Activated CD8-positive, alpha-beta memory T cell treated with anti-CD3 and anti-CD28 coated beads, Interleukin-2, amount 50 U/mL, for 24 hours (primary cell): ENCODE results near the gene NTHL1.
A peak's percentile ranks its signal among the peaks of the same experiment; 100 is the strongest.

Experiments used
- DNase-seq: peaks from one replicate; pipeline ENCODE4 v3.0.0-alpha.2; 2020; ENCODE audit errors: extremely low read depth

NTHL1 gene

DNA sequence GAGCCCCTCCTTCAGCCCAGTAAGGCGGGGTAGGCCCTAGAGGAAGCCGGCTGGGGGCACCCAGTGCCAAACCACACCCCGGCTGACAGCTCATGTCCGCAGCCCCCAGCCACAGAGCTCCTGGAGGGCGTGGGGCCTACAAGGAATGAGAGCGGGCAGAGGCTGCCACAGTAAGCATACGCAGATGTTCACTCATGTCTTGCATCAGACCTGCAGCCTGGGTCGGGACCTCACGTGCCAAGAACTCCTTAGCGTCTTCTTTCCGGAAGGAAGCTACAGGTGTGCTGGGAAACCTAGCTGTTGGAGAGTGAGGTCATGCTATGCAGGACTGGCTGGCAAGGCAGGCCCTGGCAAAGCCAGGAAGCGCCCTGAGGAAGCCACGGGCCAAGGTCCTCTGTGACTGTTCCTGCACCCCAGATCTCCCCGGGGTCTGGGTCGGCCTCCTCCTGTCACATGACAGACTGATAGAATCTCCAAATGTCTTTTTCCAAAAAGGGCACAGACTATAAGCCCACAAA, 39.6 kb downstream of the NTHL1 start:
- no peak for DNase-seq

DNA sequence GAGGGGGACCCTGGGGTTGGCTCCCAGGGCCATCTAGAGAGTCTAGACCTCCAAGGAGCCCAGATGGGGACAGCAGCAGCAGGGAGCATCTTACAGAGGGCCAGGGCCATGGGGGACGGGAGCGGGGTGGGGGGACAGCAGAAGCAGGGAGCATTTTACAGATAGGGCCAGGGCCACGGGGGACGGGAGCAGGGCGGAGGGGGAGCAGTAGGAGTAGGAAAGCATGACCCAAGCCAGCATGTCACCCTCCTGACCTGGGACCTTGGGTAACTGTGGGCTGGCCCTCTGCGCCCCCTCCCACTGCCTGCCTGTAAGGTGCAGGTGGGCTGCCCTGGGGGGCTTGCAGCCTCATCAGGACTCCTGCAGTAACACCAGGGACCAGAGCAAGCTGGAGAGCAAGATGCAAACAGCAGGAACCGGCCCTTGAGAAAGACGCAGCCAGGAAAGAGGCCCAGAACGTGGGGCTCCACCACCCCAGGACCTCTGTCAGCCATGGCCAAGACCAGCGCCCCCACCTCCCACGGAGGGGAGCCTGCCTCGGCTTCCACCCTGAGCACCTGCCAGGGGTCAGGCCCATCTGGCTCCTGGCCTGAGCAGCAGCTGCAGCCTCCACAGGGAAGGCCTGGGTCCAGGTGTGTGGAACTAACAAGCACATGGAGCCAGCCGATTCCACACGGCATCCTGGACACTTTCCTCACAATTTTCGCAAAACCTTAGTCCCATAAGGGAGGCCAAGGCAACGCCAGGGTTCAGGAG, 40.4 kb downstream of the NTHL1 start:
- DNase-seq: no peak

DNA sequence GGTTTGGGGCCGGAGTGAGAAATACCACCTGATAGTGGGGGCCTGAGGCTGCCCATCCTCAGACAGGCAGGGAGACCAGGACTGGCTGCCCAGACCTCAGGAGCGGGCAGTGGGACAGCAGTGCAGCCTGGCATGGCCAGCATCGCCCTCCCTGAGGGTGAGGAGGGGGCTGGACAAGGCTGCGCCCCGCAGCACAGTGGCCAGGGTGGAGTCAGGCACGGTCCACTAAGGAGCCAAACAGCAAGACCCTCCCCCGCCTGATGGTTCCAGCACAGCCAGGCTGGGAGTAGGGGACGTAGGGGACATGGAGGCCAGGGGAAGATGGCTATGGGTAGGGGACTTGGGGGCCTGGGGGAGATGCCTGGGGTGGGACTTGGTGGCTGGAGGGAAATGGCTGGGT, 41.3 kb downstream of the NTHL1 start:
- no peak for DNase-seq

DNA sequence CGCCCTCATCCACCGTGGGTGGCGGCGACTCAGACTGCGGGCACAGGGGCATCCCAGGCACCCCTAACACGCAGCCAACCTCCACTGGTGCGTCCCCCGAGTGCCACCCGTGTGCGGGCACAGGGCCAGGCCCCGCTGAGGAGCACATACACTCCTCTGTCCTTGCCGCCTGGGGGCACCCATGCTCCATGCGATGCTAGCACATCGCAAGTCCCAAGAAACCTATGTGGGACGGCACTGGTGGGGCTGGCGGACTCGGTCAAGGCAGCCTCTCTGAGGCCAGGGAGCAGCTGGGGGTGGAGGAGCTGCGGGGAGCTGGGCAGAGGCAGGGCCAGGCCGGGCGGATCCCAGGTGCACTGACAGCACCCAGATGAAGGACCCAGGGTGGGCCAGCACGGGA, 42.0 kb downstream of the NTHL1 start:
- no peak for DNase-seq

DNA sequence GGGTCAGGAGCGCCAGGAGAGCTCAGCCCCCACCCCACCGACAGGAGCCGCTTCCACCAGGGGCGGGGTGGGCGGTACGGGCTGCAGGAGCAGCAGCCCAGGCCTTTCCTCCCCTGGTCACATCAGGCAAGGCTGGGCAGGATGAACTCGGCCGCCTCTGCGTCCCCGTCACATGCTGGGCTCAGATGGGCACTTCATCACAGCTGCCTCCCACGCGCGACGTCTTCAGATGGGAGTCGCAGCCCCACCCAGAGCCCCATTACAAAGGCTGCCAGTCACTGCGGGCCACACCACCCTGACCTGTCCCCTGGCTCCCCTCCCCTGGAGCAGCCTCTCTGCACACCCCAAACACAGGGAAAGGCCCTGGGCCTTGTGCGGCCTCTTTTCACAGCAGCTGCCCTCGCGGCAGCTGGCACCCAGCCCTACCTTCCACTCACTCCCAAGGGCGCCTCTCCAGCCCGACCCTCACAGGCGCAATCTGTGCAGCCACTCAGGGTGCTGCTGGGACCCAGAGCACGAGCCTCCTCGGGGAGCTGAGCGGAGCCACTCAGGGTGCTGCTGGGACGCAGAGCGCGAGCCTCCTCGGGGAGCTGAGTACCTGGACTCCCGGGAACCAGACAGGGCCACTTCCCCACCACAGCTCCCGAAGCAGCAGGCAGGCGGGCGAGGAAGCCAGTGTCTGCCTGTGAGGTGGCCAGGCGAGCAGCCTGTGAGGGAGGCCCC, 42.7 kb downstream of the NTHL1 start:
- DNase-seq: no peak

DNA sequence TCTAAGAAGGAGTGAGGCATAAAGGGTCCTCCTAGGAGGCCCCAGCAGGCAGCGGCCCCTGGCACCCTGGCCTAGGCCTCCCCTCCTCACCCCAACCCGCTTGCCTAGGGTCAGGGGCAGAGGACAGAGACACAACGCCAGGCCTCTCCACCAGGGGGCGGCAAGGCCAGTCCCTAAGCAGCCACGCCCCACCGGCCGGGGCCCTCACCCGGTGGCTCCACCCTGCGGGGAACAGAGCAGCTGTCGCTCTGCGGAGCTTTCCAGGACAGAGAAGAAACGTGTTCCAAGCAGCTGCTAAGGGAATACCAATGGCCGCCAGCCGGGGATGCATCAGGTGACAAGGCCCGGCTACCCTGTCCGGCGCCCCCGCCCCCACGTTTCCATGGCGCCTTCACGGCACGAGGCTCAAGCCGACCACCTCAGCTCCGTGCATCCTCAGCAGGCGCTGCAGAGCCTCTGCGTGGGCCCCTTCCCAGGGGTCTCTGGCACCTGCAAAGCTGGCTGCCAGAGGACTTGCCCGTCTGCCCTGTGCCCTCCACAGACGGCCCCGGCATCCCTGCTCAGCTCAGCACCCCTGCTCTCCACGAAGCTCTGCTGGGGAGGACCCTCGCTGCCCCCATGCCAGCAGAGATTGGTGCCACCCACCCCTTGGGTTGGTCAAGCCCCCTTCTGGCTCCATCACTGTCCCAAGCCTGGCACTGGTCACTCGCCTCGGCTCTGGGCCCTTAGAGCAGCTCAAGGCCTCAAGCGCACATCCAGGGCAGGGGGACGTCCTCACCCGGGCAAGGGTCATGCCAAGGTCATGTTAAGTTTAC, 43.6 kb downstream of the NTHL1 start:
- DNase-seq: peak; percentile 63

DNA sequence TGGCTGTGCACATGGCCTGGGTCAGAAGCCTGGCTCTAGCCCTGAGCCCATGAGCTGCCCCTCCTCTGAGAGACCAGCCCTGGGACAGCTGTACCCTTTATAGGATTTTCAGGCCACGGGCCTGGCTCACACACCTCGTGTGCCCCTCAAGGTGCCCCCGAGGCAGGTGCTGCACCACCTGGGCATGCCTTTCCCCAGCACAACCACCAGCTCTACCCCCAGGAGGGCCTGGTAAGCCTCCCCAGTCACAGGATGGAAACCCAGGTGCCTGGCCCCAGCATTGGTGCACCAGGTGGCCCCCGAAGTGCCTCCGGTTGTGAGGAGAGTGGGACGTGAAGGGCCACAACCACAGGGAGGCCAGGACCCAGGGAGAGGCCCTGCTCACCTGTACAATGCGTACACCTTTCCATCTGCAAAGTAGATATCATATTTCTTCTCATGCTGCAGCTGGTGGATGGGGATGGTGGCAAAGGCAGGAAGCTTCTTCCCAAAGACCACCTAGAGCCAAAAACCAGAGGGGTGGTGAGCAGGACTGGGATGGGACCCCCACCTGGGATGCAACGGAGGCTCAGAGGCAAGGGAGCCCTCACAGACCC, 44.3 kb downstream of the NTHL1 start:
- DNase-seq: no peak

DNA sequence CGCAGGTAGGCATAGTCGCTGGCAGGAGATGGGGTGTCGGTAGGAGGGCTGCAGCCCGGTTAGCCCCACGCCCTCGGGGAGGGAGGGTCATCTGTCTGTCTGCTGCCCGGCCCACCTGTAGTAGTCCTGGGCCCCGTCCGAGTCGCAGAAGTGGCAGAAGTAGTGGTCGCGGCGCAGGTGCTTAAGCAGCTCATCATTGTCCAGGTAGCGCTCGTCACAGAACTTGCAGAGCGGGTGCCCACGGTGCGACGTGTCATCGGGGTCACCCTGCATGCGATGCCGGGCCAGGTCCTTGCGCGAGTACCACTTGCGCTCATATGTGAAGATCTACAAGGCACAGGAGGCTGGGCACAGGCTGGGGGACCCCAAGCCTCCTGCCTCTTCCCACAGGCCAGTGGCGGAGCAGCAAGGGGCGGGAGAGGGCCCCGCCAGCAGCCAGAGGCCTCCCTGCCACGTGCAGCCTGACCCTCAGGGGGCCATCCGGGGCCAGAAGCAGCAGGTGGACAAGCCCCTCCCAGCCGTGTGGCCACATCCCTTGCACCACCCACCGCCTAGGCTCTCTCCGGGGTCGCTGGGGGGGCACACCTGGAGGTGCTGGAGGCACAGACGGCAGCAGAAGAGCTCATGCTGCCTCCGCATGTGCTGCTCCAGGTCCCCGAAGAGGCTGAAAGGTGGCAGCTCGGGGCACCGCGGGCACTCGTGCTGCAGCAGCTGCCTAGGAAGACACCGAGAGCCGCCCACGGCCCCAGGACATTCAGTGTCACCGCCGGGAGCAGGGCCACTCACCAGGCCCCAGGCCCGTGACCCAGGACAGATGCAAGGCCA, 45.0 kb downstream of the NTHL1 start:
- DNase-seq: no peak

DNA sequence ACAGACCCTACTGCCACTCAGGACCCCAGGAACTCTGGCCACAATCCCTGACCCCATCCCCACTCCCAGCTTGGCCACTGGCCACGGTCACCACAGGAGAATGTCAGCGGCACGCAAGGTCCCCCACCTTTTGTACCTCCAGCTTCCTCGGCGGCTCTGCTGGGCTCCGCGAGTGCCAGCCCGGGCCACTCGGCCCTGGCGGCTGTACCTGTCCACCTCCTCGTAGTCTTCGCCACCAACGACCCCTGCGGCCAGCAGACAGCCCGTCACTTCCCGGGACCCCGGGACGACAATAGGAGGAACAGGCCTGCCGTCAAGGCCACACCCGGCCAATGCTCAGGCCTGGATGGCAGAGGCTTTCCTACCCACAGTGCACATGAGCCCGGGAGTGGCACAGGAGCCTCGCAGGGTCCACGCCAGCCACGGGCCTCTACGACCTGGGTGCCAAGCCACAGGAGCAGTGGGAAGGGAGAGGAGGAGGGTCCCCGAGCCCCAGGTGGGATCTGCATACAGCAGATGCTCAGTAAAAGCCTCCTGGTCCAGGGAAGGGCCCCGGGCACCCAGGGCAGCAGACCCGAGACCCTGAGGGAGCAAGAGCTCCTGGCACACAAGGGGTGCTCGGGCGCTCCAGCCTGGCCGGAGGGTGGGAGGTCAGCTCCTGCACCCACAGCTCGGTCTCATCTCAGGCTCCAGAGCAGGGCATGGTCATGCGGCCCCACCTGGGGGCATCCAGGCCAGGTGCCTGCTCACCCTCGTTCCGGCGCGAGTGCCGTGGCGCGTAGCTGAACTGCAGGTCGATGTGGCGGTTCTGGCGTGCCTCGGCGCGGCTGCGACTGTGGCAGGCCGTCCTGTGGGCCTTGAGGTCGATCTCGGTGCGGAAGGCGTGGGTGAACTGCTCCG, 45.9 kb downstream of the NTHL1 start:
- DNase-seq: no peak

DNA sequence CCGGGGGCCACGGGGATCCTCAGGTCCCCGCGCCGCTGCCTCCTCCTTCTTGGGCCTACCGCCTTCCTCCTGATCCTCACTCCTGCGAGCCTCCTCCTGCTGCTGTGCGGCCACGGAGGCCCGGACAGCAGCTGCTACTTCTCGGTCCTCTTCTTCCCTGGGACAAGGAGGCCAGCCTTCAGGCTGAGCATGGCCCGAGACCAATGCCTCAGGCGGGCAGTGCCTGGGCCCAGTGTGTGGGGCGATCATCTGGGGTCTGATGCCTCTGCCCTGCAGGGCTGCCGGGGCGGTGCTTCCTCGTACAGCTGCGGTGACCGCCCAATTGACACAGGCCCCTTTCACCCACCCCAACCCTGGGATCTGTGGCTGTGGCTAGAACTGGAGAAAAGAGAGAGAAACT, 46.6 kb downstream of the NTHL1 start:
- DNase-seq: no peak

DNA sequence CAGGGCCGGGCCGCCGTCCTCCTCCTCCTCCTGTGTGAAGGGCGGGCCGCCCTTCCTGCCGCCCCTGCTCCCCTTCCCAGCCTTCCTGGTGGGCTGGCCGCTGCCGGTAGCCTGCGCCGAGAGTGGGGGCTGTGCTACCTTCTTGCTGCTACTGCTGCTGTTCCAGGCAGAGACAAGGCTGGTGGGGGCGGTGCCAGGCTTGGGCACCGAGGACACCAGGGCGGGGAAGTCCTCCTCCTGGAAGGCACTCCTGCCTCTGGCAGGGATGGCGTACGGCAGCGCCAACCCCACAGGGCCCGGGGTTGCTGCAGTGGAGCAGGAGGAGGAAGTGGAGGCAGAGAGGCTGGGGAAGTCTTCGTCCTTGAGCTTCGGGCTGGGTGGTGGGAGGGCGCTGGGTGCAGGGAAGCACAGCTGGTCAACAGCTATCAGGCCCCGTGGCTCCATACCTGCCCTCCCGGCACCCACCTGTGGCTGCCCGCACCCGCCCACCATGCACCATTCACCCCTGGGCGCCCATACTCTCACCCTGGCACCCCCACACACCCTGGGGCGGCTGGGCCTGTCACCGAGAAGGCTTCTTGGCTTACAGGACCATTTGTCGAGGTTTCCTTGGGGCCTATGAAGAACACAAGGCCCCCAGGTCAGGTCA, 47.6 kb downstream of the NTHL1 start:
- DNase-seq: no peak

DNA sequence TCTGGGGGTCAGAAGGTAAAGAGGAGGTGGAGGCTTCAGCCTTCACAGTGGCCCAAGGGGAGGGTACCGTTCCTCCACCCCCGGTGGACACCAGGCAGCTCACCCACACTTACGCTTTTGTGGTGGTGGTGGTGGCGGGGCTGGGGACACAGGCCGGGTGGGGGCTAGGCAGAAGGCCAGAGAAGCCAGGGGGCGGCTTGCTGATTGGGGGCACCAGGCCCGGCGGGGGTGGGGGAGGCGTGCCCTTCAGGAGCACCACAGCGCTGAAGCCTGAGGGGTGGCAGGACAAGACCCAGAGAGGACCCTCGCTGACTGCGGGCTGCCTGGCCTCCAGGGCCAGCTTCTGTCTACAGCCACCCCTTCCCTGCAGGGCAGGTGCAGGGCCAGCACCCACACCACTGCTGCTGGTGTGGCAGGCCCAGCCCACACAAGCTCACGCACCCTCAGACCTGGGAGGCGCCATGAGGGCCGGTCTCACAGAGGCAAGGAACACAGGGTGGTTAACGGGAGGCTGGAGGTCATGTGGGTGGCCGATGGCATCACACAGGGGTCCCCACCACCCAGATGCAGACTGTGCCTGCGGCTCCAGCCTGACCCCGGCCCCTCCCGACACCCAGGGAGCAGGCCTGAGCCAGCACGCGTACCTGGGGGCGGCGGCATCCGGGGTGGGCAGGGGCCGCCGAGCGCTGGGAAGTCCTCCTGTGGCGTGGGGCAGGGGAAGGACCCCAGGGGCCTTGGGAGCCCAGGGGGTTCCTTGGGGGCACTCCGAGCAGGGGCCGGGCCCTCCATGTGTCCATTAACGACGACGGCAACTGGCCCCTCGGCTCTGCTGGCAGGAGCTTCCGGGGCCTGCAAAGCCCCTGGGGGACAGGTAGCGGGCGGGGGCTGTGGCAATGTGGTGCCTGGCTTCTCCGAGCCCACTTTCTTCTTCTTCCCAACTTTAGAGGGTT, 48.5 kb downstream of the NTHL1 start:
- DNase-seq: no peak

DNA sequence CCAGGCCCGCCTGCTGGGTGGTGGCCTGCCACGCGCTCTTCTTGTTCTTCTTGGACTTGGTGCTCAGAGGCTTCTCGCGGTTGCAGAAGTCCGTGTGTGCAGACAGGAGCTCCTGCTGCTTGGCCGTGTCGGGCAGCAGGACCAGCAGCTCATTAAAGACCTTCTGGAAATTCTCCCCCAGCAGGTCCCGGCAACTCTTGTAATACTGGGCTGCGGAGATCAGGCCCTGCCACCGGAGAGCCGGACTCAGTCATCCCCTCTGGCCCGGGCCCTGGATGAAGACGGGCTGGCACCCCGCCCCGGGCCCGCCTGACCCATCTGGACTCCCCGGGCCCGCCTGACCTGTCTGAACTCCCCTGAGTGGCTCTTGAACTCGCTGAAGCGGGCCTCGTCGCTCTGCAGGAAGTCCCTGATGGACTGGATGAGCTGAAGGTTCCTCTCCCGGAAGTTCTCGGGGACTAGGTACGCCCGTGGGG, 49.2 kb downstream of the NTHL1 start:
- no peak for DNase-seq

DNA sequence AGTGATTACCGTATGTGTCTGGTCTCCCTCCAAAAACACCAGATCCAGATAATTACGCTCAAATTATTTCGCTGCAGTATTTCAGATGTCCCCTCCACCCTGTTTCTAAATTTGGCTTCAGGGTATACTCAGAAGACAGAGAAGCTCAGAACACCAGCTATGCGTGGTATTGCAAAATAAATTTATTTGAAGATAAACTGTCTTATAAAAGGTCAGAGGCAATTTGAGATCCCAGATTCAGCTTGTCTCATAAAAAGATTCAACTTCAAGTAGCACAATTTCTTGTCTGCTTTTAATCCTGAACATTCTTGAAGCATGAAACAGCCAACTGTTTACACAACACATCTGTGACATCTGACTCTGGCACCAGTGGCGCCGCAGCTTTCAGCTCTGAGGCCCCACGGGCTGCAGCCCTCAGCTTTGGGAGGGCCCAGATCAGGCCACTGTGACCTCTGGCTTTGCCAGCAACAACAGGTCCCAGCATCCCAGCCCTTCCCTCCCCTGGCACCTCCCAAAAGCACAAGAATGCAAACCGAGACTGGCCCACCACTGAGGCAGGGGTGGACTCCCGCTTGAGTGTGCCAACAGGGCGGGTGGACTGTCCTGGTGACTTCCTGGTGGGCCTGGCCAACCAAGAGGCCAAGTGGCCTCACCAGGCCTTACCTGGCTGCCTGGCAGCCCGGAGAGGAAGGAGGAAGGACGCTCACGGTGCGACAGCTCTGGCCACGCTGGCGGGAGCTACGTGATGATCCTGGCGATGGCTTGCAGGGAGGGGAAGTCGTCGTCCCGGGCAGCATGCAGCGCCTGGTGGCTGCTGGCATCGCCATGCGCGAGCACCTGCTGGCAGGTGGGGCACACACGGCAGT, 49.9 kb downstream of the NTHL1 start:
- no peak for DNase-seq

DNA sequence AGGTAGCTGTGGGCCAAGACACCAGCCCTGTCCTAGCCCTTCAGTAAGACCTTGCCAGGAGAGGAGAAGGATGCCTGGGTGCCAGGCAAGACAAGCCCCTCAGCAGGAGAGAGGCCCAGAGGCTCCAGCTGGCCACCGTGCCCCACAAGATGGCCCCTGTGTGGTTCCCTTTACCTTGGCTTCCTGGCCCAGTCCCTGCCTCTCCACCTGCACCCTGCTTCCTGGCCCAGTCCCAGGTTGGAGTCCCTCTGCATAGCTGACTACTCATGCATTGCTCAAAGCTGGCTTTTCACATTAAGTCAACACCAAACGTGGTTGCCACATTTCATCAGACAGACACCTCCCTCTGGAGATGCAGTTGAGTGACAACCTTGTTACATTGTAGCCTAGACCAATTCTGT, 53.9 kb downstream of the NTHL1 start:
- no peak for DNase-seq

DNA sequence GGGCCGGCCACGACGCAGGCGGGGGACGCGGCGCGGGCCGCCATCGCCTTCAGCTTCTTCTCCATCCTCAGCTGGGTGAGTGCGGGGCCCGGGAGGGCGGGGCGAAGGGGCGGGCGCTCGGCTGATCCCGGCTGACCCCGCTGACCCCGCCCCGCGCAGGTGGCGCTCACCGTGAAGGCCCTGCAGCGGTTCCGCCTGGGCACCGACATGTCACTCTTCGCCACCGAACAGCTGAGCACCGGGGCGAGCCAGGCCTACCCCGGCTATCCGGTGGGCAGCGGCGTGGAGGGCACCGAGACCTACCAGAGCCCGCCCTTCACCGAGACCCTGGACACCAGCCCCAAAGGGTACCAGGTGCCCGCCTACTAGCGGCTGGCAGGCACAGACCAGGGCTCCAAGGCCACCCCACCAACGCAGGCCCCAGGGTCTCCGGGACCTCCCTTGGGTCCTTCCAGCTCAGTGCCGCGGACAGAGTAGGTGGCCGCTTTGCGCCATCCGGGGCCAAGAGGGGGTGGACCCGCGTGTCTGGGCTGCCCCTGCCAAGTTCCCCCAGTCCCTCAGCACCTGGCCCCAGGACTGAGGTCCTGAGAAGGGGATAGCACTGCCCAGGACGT, 54.8 kb downstream of the NTHL1 start:
- DNase-seq: no peak
